Measurements from ENCODE around the gene FAM171A1. TPM values are rescaled to one million over a fixed set of nuclear protein-coding genes. Genes with fewer than 3 reads are reported as not detected.

The FAM171A1 gene
- total RNA-seq, 1 donor from 2014 or later, result 11.3 TPM

DNA sequence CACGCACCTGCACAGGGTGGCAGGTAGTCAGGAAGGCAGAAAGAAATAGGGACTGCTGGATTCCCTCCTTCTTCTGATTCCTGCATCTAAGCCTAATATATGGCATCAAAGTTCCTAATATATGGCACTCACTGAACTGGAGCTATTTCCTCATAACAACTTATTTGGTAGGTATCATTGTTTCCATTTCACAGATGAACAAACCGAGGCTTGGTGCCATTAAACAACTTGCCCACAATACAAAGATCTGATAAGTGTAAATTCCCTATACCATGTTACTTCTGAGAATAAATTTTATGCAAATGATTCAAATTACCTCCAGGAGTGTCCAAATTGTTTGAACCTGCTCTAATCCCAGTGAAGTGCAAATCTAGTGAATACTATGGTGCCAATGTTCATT lies 2.1 kb upstream of the FAM171A1 start:
- no peak for DNase-seq

DNA sequence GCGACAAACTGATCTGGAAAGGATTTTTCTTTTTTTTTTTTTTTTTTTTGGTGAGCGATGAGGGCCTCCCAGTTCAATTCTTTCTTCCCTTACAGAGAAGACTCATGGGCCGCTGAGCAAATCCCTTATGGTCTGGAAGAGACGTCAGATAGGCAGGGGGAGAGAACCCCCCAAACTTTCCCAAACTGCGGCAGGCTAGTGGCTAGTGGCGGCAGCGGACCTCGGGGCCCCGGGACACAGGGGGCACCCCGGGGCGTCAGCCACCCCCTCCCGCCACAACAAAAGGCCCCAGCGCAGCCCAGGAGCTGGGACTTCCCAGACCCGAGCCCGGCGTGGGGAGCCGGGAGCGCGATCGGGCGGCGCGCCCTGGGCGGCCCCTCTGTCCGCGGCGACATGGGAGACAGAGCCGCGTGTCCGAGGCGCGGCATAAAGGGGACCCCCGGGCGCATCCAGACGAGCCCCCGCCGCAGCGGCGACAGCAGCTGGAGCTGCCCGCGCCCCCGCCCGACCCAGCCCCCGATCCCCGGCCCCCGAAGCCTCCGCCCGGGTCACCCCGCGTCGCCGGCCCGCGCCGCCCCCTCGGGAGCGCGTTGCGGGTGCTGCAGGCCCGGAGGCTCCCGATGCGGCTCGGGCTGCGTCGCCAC lies 755 bp downstream of the FAM171A1 start:
- no peak for DNase-seq

DNA sequence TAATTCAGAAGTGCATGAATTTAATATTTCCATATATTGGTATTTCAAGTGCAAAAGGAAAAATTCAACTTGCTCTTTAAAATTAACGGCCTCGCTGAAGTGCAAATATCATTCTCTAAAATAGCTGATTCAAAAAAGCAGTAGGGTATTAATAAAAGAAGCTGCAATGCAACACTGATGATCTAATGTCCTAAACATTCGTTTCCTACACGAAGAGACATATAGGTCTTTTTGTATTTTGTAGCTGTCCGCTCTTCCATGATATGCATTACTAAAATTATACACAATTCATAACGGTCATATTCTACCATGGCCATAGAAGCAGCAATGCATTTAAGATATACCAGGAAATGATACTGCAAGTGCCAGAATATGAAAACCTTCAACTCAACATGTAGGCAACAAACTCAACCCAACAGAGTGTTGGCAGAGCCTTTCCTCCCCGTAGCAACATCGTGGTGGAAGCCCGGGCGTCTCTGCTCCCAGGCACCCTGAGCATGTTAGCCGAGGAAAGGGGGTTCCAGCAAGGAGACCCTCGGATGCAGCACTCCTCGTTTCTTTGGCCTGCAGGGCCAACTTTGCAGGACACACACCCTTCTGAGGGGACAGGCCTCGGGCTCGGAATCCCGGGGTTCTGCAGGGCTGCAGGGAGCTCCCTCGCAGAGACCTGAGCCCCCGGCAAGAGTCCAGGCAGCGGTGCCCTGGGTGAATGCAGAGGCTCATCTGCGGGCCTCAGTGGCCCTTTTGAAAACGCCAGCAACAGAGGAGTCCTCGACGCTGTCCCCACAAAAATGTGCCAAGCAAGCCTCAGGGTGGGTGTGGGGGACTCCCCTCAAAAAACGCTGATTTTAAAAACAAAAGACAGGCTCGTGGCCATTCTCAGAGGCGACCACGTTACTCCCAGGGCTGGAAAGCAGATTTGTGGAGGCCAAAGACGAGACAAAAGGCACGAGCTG lies 1.6 kb downstream of the FAM171A1 start:
- DNase-seq, result peak; percentile 25

DNA sequence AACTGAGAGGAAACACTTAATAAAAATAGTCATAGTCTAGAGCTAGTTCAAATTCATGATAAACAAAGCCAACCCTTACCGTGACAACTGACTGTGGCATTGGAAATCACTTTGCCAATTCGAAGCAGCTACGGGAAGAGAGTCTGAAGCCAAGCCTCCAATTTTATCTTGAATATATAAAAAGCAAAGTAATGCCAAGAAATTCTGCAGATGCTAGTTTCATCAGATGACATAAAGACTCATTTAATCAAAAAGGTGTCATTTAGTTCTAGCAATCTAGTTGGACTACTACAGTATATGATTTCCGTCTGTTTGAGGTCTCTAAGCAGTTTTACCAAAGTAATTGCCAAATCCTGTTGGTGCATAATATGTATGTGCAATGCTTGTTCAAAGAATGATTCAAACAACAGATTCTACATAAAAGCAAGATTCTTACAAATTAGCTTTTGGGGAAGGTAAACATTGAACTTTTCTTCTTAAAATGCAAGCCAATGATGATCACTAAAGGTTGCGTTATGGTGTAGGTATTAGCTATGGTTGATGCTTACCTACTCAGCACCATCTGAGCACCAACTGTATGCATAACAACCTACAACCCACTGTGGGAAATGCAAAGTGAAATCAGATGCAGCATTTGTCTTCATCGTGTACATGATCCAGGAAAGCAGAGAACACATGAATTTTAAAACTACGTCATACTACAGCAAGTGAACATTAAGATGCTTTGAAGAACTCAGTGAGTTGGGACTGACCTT lies 2.8 kb downstream of the FAM171A1 start:
- no peak for DNase-seq

DNA sequence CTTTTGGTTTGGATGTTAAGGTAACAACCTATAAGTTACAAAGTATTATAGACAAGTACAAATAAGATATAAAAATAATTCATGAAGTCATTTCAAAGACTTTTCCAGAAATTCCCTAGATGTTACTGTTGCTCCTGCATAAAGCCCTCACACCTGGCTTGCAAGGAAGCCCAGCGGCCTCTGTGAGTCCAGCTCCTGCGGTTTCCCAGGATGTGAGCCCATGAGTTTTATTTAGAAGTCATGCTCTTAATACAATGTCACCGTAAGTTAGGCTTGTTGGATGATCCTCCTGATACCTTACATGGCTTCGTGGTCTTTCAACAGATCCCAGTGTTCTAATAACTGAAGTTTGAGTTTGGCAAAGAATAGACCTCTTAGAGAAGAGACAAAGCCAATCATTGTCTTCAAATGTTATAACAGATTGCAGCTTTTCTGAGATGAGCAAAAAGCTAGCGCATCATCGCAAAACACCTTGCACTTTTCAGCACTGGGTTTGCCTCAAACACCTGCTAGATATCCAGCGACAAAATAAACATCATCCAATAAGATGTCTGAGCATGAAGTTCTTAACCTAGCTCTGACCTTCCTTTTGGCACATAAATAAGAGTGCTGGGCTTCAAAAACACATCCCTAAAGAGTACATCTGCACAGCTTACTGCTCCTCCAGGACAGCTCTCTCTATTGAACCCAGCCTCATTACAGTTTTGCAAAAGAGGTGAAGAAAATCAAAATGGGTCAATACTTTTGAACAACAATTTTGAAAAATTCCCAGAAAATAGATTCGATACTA lies 3.6 kb downstream of the FAM171A1 start:
- no peak for DNase-seq

DNA sequence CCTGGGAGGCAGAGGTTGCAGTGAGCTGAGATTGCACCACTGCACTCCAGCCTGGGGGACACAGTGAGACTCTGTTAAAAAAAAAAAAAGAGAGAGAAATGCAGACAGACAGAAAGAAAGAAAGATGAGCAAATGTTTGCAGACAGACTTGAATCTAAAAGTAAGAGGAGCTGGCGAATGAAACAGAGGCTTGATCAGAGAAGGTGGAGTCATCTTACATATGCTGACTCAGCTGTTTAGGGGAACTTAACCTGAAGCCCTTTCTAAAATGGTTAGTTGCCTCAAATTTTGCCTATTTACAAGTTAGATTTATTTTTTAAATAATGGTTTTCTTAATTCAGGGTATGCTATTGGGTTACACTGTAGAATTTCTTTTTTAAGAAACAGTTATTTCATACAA lies 5.4 kb downstream of the FAM171A1 start:
- no peak for DNase-seq

DNA sequence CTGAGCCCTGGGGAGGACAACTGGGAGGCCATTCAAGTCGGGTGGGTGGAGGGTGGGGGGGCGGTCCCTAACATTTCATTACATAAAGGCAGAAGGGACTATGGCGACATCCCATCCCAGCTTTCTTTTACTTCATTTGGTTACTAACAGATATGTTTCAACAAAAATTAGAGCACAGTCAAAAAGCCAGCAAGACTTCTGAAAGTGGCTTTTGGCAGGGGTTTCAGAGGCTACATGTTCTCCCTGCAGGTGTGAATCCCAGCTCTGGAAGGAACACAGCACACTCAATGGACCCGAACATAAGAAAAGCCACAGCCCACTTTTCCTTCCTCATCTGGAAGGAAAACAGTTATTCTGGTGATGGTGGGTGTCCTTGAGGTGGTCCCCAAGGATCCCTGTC lies 7.1 kb downstream of the FAM171A1 start:
- no peak for DNase-seq

DNA sequence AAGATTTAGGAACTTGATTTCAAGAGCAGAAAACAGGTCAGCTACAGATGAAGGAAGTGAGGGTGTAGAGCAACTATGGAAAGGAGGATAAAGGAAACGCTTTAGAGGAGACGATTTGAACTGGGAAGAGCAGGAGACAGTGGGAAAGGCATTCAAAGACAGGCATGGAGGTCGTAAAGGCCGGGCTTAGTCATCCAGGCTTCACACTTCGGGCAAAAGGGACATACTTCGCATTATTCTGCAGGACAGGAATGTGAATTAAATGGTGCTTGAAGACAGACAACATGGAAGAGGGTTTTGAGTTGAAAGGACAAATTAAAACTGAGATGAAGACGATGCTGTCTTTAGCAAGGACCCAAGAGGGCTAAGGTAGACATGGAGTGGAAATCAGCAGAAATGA lies 8.1 kb downstream of the FAM171A1 start:
- DNase-seq, result no peak

DNA sequence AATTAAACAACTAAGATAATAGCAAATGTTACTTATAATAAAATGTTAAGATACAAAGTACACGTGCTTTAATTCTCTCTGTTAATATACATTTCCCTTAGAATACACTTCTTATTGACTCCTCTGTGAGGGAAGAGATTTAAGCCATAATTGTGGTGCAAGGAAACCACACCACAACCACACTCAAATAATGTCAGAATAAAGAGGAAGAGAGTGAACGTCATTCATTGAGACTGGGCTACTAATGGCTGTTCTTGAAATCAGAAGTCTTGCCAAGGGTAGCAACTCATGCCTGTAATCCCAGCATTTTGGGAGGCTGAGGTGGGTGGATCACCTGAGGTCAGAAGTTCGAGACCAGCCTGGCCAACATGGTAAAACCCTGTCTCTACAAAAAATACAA lies 10.0 kb downstream of the FAM171A1 start:
- DNase-seq, result no peak

DNA sequence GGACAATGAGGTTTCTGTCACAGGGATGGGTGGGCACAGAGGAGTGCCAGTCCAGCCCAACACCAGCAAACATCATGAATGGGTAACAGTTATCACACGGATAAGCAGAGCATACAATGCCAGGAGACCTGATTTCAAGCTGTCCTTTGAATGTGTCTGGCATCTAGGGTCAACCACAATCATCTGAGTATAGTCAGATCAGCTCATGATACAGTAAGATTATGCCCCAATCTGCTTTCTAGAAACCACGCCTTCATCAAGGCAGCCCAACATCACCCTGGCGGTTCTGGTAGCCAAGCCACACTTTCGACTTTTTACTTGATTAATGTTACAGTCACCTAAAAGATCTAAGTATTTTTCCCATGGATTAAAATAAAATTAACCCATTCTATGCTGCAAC lies 10.5 kb downstream of the FAM171A1 start:
- DNase-seq, result no peak

DNA sequence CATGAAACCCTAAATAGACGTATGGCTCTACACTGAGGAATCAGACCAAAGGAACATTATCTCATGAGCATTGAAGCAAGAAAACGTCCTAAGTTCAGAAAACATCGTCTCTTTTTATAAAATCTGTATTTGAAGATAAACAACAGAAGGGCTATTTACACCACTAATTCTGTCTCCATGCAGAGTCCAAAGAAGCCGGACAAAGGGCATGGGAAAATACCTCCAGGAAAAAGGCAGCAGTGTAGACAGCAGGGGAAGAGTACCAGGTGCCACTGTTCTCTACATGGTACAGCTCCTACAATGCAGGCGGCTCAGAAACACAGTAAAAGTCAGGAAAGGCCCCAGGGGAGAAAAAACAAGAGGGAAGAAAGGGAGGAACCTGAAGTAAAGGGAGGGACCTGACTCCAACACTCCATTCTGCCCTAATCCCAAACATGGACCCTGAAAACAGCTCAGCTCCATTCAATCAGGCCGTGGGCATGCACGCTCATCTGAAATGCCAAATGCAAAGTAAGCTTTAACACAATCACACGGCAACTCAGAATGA lies 17.5 kb downstream of the FAM171A1 start:
- no peak for DNase-seq

DNA sequence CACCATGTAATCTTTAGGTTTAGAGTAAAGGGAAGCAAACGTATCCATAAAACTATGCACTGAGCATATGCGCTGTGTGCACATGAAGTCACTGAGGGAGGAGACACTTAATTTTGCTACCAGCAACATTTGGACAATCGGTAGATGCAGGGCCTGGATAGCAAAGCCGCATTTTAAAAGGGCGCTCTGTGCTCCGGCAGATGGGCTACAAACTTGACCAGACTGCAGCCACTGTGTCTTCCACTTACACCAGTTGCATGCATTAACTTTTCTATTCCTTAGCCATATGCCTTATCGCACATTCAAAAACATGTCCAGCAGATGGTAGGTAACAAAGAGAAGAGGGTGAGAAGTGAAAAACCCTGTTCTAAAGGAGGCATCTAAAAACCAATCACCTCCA lies 18.3 kb downstream of the FAM171A1 start:
- DNase-seq, result no peak

DNA sequence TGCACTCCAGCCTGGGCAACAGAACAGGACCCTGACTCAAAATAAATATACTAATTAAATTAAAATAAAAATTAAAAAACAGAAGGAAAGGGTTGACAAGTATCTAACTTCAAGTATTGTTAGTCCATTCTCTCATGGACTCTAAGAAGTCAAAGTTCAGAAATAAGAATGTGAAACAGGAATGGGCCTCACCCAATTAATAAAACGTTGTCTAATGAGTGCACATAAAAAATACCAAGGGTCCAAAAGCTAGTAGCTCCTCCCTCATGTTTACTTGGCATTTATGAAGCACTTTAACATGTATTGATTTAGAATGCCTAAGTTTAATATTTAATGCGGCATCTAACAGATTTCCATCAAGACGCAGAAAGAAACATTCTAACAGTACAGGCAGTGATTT lies 18.9 kb downstream of the FAM171A1 start:
- no peak for DNase-seq

DNA sequence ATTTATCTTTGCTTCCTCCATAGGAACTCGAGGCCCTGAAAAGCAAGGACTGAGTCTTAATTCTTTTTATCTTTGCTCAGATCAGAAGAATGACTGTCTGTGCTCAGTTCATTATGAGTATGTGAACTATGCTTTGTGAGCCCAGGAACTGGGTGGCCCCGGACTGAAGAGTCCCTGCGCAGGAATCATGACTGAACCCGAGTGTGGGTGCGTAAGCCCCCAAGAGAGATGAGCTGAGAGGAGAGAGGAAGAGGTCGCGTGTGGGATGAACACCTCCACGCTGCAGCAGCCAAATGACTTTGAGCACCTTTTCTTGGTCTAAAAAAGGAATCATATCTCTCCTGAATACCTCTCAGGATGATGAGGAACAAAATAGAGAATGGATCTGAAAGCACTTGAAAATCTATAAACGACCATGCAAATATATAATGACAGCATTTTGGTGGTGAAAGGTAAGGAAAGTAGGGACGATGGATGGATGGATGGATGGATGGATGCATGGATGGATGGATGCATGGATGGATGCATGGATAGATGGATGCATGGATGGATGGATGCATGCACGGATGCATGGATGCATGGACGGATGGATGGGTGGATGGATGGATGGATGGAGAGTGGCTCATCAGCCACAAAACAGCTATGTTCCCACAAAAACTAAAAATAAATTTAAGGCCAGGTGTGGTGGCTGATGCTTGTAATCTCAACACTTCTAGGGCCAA lies 19.8 kb downstream of the FAM171A1 start:
- DNase-seq, result no peak

DNA sequence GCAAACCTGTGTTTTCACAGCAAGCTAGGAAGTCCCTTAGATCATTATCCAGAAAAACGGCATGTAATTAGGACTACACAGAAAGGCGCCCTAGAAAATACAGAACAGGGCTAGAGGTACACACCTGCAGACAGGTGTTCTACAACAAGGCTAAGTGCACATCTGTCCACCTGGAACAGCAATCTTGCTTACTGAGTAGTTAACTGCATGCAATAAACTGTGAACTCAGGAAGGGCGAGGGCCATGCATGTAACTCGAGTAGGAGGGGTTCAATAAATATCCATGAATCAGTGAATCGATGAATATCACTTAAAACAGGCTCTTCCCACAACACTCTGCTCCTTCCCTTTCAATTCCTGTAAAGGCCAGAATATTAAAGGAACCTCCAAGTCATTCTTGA lies 22.0 kb downstream of the FAM171A1 start:
- DNase-seq, result no peak

DNA sequence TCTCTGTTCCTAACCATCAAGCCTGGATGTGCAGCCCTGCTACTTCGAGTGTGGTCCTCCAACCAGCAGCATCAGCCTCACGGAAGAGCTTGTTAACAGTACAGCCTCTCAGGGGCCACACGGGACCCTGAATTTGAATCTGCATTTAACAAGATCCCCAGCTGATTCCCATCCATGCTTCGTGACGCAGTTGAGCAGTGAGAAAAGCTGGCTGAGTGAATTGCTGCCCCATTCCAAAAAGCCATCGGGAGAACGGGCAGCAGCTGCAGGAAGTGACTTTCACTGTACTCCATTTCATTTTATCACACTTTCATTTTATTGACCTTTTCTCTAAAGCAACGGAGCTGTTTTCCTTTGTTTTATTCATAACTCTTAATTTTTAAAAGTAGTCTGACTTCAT lies 22.5 kb downstream of the FAM171A1 start:
- DNase-seq, result peak; percentile 42

DNA sequence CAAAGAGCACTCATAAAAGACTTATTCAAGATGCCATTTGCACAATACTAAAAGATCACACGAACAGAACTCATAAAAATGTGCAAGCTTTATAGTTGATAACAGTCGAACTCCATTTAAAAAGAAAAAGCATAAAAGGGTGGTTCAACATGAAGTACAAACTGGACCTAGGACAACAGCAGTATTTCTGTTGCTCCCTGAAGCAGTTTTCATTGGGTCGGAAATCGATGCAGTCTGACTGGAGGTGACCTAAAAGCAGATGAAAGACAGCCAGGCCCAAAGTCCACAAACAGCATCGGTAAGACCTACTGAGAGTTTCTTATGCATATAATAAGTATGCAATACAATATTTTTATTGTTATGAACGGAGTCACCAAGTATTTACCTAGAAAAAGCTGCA lies 23.9 kb downstream of the FAM171A1 start:
- DNase-seq, result no peak

DNA sequence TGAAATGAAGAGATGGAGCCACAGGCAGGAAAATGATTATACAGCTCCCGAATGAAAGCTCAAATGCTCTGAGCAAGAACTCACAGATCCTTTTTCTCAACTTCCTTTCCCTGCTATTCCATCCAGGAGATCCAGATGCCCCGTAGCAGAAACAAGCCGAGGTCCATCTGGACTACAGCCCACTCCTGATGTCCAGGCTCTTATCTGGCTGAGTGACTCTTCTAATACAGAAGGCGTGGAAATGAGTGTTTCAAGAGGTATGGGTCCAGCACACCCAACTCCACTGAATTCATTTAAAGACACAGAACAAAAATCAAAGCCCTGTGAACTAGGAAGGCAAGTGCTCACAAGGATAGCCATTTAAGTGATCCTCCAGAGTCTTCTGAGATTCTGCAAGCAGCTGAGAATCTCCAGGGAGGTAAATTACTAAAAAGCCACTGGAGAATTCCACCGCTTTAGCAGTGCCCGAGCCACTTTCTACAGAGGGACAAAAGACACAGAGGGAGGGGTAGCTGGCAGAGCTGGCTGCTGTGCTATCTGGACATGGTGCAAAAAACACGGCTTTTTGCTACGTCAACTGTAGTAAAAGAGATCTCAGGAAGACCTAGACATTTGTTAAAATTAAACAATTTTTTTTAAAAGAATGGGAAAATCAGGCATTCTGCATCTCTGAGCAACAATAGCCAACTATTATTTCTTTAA lies 24.5 kb downstream of the FAM171A1 start:
- DNase-seq, result no peak

DNA sequence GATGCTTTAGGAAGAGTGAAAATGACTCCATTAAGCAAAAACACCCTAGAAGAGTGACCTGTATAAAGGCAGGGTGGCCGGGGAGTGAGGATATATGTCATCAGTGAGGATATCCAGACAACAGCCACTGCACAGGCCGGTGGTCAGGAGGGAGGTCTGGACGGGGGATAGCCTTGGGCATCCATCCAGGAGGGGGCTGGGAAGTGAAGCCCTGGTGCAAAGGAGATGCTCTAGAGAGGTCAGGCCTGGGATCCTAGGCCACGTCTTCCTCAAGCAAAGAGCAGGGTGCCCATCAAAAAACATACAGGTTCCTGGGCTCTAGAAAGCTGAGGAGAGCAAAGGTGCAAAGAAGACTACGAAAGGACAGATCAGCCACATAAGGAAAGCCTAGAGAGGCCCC lies 25.6 kb downstream of the FAM171A1 start:
- DNase-seq, result no peak

DNA sequence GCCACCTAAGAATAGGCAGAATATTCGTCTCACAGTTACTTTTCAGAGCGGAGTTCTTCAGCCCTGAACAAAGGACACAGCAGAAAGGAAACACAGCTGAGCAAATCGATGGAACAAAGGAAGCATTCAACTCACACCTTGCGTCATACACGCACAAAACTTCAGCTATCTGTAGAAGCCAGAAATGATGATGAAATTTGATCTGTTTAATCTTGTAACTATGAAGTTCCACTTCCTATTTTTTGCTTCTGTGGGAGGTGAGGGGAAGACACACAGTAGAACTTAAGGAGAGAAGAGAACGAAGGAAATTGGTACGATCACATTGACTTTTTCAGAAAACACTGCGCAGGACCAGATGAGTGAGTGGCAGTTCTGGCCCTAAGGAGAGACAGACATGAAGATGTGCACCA lies 26.2 kb downstream of the FAM171A1 start:
- DNase-seq, result peak; percentile 37

Measured in skin of body (tissue), 2 donors.